HPDE6-E6E7 (cell line): Measurements from ENCODE around the gene HSPBAP1.
"Not testable (repeated sequence)": the region's sequence is repeated elsewhere in the genome, so short reads cannot be mapped to it uniquely, and the experiment has no call there.

ENCODE experiments used
- DNase-seq: peaks from one replicate; pipeline ENCODE4 v3.0.0; 2011; ENCODE audit warnings: missing footprints; ENCODE audit errors: extremely low spot score

The HSPBAP1 gene

GRCh38 chr3:122732682-122733525 is 60.7 kb downstream of the HSPBAP1 start:
- DNase-seq: not testable (repeated sequence)

GRCh38 chr3:122730240-122730639 is 63.4 kb downstream of the HSPBAP1 start:
- no peak for DNase-seq

- no peak for DNase-seq
These were observed 64.7 kb downstream of the HSPBAP1 start for GRCh38 chr3:122728756-122729514.

GRCh38 chr3:122728186-122728585 is 65.4 kb downstream of the HSPBAP1 start:
- no peak for DNase-seq

- DNase-seq: no peak
These were observed 65.9 kb downstream of the HSPBAP1 start for GRCh38 chr3:122727766-122728165.

GRCh38 chr3:122727294-122727693 is 66.3 kb downstream of the HSPBAP1 start:
- no peak for DNase-seq

- DNase-seq: no peak
These were observed 68.5 kb downstream of the HSPBAP1 start for GRCh38 chr3:122725106-122725505.

GRCh38 chr3:122719273-122719921 is 74.2 kb downstream of the HSPBAP1 start:
- DNase-seq: no peak

GRCh38 chr3:122716667-122717066 is 77.0 kb downstream of the HSPBAP1 start:
- DNase-seq: no peak

GRCh38 chr3:122714273-122714672 is 79.4 kb downstream of the HSPBAP1 start:
- DNase-seq: no peak

GRCh38 chr3:122710616-122711251 is 82.9 kb downstream of the HSPBAP1 start:
- not testable (repeated sequence) for DNase-seq

GRCh38 chr3:122705379-122705778 is 88.3 kb downstream of the HSPBAP1 start:
- no peak for DNase-seq

GRCh38 chr3:122700193-122700592 is 93.4 kb downstream of the HSPBAP1 start:
- no peak for DNase-seq

- no peak for DNase-seq
These were observed 95.5 kb downstream of the HSPBAP1 start for GRCh38 chr3:122697952-122698620.

- no peak for DNase-seq
These were observed 97.6 kb downstream of the HSPBAP1 start for GRCh38 chr3:122695927-122696561.

- no peak for DNase-seq
These were observed 98.7 kb downstream of the HSPBAP1 start for GRCh38 chr3:122694966-122695365.

- no peak for DNase-seq
These were observed 101.0 kb downstream of the HSPBAP1 start for GRCh38 chr3:122692674-122693073.

- no peak for DNase-seq
These were observed 102.4 kb downstream of the HSPBAP1 start for GRCh38 chr3:122691195-122691594.

- no peak for DNase-seq
These were observed 103.5 kb downstream of the HSPBAP1 start for GRCh38 chr3:122690096-122690495.
